H9 (cell line): Measurements from ENCODE around the gene ARHGAP22. TPM values are rescaled to one million over a fixed set of nuclear protein-coding genes. Genes with fewer than 3 reads are reported as not detected.

Experiments used
- DNase-seq: peaks from one replicate; pipeline ENCODE4 v3.0.0-alpha.2; 2017
- H2AFZ ChIP-seq: one replicate; pipeline ENCODE4 v1.6.1; 2013; ENCODE audit warnings: mild to moderate bottlenecking, low read length, control low read depth, moderate library complexity
- H2AK5ac ChIP-seq: 2 replicates; pipeline ENCODE4 v1.6.1; 2013; ENCODE audit warnings: low read length, control low read depth, mixed read lengths; ENCODE audit not compliant: insufficient read length
- H2BK120ac ChIP-seq: one replicate; pipeline ENCODE4 v1.6.1; 2013; ENCODE audit warnings: low read depth, mild to moderate bottlenecking, low read length, control low read depth, inconsistent platforms; ENCODE audit not compliant: poor library complexity, severe bottlenecking
- H2BK12ac ChIP-seq: 2 replicates; pipeline ENCODE4 v1.6.1; 2013; ENCODE audit warnings: low read length, control low read depth, mixed read lengths, low read depth; ENCODE audit not compliant: insufficient read length
- H2BK15ac ChIP-seq: 2 replicates; pipeline ENCODE4 v1.6.1; 2013; ENCODE audit warnings: low read depth, low read length, control low read depth
- H2BK20ac ChIP-seq: one replicate; pipeline ENCODE4 v1.6.1; 2013; ENCODE audit warnings: low read depth, mild to moderate bottlenecking, low read length, control low read depth, inconsistent platforms; ENCODE audit not compliant: poor library complexity, severe bottlenecking
- H2BK5ac ChIP-seq: 2 replicates; pipeline ENCODE4 v1.6.1; 2013; ENCODE audit warnings: low read length, control low read depth, mixed read lengths; ENCODE audit not compliant: insufficient read length
- H3K14ac ChIP-seq: 2 replicates; pipeline ENCODE4 v1.6.1; 2013; ENCODE audit warnings: low read length, control low read depth; ENCODE audit not compliant: insufficient read depth
- H3K18ac ChIP-seq: 2 replicates; pipeline ENCODE4 v1.6.1; 2013; ENCODE audit warnings: low read depth, mild to moderate bottlenecking, mixed read lengths, low read length, control low read depth; ENCODE audit not compliant: insufficient read length
- H3K23ac ChIP-seq: 2 replicates; pipeline ENCODE4 v1.6.1; 2013; ENCODE audit warnings: low read length, control low read depth, mixed read lengths, low read depth; ENCODE audit not compliant: insufficient read length
- H3K23me2 ChIP-seq: 2 replicates; pipeline ENCODE4 v1.6.1; 2013; ENCODE audit warnings: low read depth, mild to moderate bottlenecking, mixed read lengths, low read length, control low read depth; ENCODE audit not compliant: insufficient read length, poor library complexity, severe bottlenecking
- H3K27ac ChIP-seq: 2 replicates; pipeline ENCODE4 v1.5.1; 2013; ENCODE audit warnings: low read length, control low read depth, mixed read lengths, low read depth; ENCODE audit not compliant: insufficient read length
- H3K27me3 ChIP-seq: 2 replicates; pipeline ENCODE4 v1.6.1; 2013; ENCODE audit warnings: low read length, control low read depth, inconsistent platforms; ENCODE audit not compliant: insufficient read depth
- H3K4ac ChIP-seq: 2 replicates; pipeline ENCODE4 v1.6.1; 2013; ENCODE audit warnings: low read depth, mild to moderate bottlenecking, control low read depth, inconsistent platforms, low read length, moderate library complexity
- H3K4me1 ChIP-seq: 2 replicates; pipeline ENCODE4 v1.6.1; 2013; ENCODE audit warnings: low read length, control low read depth, inconsistent platforms; ENCODE audit not compliant: insufficient read depth
- H3K4me2 ChIP-seq: 2 replicates; pipeline ENCODE4 v1.6.1; 2013; ENCODE audit warnings: low read length, control low read depth, mixed read lengths; ENCODE audit not compliant: insufficient read length, insufficient read depth
- H3K56ac ChIP-seq: 2 replicates; pipeline ENCODE4 v1.6.1; 2013; ENCODE audit warnings: low read depth, mild to moderate bottlenecking, mixed read lengths, low read length, control low read depth; ENCODE audit not compliant: insufficient read length
- H3K79me1 ChIP-seq: 2 replicates; pipeline ENCODE4 v1.6.1; 2013; ENCODE audit warnings: low read depth, mild to moderate bottlenecking, moderate library complexity, low read length, control low read depth, inconsistent platforms; ENCODE audit not compliant: insufficient read depth, poor library complexity, severe bottlenecking
- H3K79me2 ChIP-seq: 2 replicates; pipeline ENCODE4 v1.6.1; 2013; ENCODE audit warnings: low read length, control low read depth, inconsistent platforms; ENCODE audit not compliant: insufficient read depth
- H3K9ac ChIP-seq: 2 replicates; pipeline ENCODE4 v1.6.1; 2013; ENCODE audit warnings: low read length, control low read depth, mixed read lengths; ENCODE audit not compliant: insufficient read length; ENCODE audit errors: extremely low read depth
- H3K9me3 ChIP-seq: one replicate; pipeline ENCODE4 v1.6.1; 2013; ENCODE audit warnings: low read depth, low read length, inconsistent platforms; ENCODE audit not compliant: control insufficient read depth
- H3T11ph ChIP-seq: one replicate; pipeline ENCODE4 v1.6.1; 2013; ENCODE audit warnings: mild to moderate bottlenecking, low read length, control low read depth, inconsistent platforms
- H4K20me1 ChIP-seq: one replicate; pipeline ENCODE4 v1.6.1; 2013; ENCODE audit not compliant: control insufficient read depth, insufficient read length, insufficient read depth
- H4K5ac ChIP-seq: 2 replicates; pipeline ENCODE4 v1.6.1; 2013; ENCODE audit warnings: low read depth, mild to moderate bottlenecking, mixed read lengths, low read length, control low read depth; ENCODE audit not compliant: insufficient read length
- H4K8ac ChIP-seq: replicated peaks from 2 replicates; pipeline ENCODE4 v1.6.1; 2013; ENCODE audit warnings: low read length, control low read depth, mixed read lengths, low read depth; ENCODE audit not compliant: insufficient read length
- H4K91ac ChIP-seq: 2 replicates; pipeline ENCODE4 v1.6.1; 2013; ENCODE audit warnings: low read depth, mild to moderate bottlenecking, moderate library complexity, mixed read lengths, low read length, control low read depth; ENCODE audit not compliant: insufficient read length
- H3K27ac Mint-ChIP-seq, 3 experiments: 2 replicates in 2 of 3; 3 replicates in 1 of 3; pipeline ENCODE4 v1.8.0; 2020 to 2021; ENCODE audit warnings: mixed read lengths in 3 of 3, mild to moderate bottlenecking in 1 of 3, moderate library complexity in 1 of 3
- H3K27me3 Mint-ChIP-seq: 2 replicates; pipeline ENCODE4 v1.8.0; 2021; ENCODE audit warnings: low read depth, mild to moderate bottlenecking, moderate library complexity, mixed read lengths
- H3K36me3 Mint-ChIP-seq, 3 experiments: 2 replicates in 2 of 3; 3 replicates in 1 of 3; pipeline ENCODE4 v1.8.0; 2020 to 2021; ENCODE audit warnings: low read depth in 3 of 3, mixed read lengths in 3 of 3; ENCODE audit not compliant: insufficient read depth in 1 of 3
- H3K4me1 Mint-ChIP-seq, 2 experiments: 2 replicates each; pipeline ENCODE4 v1.8.0; 2020; ENCODE audit warnings: mixed read lengths in 2 of 2
- H3K4me3 Mint-ChIP-seq, 2 experiments: 2 replicates in 1 of 2; 3 replicates in 1 of 2; pipeline ENCODE4 v1.8.0; 2020 to 2021; ENCODE audit warnings: mild to moderate bottlenecking in 2 of 2, mixed read lengths in 2 of 2, moderate library complexity in 1 of 2
- H3K9me3 Mint-ChIP-seq, 2 experiments: 2 replicates in 1 of 2; 3 replicates in 1 of 2; pipeline ENCODE4 v1.8.0; 2020; ENCODE audit warnings: mild to moderate bottlenecking in 2 of 2, mixed read lengths in 2 of 2, moderate library complexity in 1 of 2
- CTCF ChIP-seq: fragments of 200-600 bp; sonication (generic); conservative IDR thresholded peaks from 3 replicates; pipeline ENCODE4 v1.8.0; 2021; ENCODE audit warnings: antibody characterized with exemption, mild to moderate bottlenecking
- WGBS: extraction: QIAGEN DNeasy Blood & Tissue Kit; methylation state at CpG from one replicate; pipeline ENCODE4 v1.1.7; 2013; ENCODE audit warnings: missing lambda C conversion rate, low lambda C conversion rate, mixed read lengths; ENCODE audit not compliant: insufficient read length; ENCODE audit errors: extremely low coverage; 5-methylcytosine and 5-hydroxymethylcytosine counted together
- total RNA-seq: library from RNA; stranded (reverse); gene quantifications from 2 replicates; pipeline ENCODE4 v1.2.1, GENCODE V29; 2021

Gene ARHGAP22
- total RNA-seq, 1 experiment from 2014 or later, result 7.4 TPM

DNA sequence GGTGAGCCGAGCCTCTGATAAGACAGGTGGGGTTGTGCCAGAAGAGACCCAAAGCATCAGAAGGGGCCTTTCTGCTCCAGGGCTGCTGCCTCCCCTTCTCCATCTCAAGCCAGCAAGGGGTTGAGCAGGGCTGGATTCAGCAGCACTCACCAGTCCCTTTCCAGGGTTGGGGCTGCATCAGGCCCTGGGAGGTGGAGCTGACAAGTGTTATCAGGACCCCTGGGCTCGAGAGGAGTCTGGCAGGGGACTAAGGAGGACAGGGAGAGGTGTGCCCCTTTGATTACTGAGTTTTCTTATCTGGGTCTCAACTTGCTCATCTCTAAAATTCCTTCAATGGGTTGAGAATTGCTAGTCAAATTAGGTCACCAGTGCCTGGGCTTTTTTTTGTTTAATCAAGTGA, 17.8 kb downstream of the ARHGAP22 start:
- Mint-ChIP-seq H3K4me3 (no peak overlapping the region), H3K27ac (no peak overlapping the region), H3K4me1 (no peaks in the 10 kb centered on the region; a peak in 1 of 4 replicates), H3K9me3 (peaks cover 13 to 17% of the 10 kb centered on the region in 2 experiments), H3K27me3 (peaks cover 34% of the 10 kb centered on the region), H3K36me3 (peaks cover 9 to 13% (median 10%) of the 10 kb centered on the region in 3 experiments)
- Histone ChIP-seq H3K9ac (no peak overlapping the region), H2BK20ac (no peak overlapping the region), H4K8ac (no peak overlapping the region), H3K9me3 (peaks cover 8% of the 10 kb centered on the region), H2AK5ac (no peak overlapping the region), H4K91ac (no peak overlapping the region), H2BK120ac (no peak overlapping the region), H3K23me2 (no peaks in the 10 kb centered on the region), H3K4me1 (no peaks in the 10 kb centered on the region), H2BK15ac (no peak overlapping the region; the same call in 1 of the 2 replicates), H3K4me2 (no peak overlapping the region), H3K79me2 (no peaks in the 10 kb centered on the region), H4K5ac (no peak overlapping the region), H4K20me1 (no peaks in the 10 kb centered on the region), H3K56ac (no peak overlapping the region), H2BK5ac (no peak overlapping the region), H2AFZ (no peak overlapping the region), H3K79me1 (no peaks in the 10 kb centered on the region), H3K4ac (no peak overlapping the region), H3T11ph (no peak overlapping the region), H3K18ac (no peak overlapping the region), H3K27ac (no peak overlapping the region), H3K23ac (no peak overlapping the region), H2BK12ac (no peak overlapping the region), H3K27me3 (no peaks in the 10 kb centered on the region), H3K14ac (no peak overlapping the region)
- WGBS, result no CpG with 5 or more reads among the region's 2 CpGs
- no peak for TF ChIP-seq CTCF
- DNase-seq, result no peak
